ENCODE data around the gene SEC14L1. TPM values are rescaled to one million over a fixed set of nuclear protein-coding genes. Genes with fewer than 3 reads are reported as not detected.

Gene SEC14L1
- total RNA-seq, 1 donor from 2014 or later = 93.2 TPM

GRCh38 chr17:77217566-77217965 lies 76.8 kb downstream of the SEC14L1 start:
- no peak overlapping the region for H3K4me3 Mint-ChIP-seq (ENCODE audit: unreplicated experiment)
- DNase-seq (ENCODE audit: low read depth) (no peak), FAIRE-seq (no peak)
- peaks cover 23% of the 10 kb centered on the region for H3K36me3 ChIP-seq (ENCODE audit: insufficient read depth, low read length)
- no peak overlapping the region for H3K4me2 ChIP-seq (ENCODE audit: low read length)
- H3K27ac ChIP-seq (ENCODE audit: low read depth, low read length) = no peak overlapping the region
- no peaks in the 10 kb centered on the region for H3K4me1 Mint-ChIP-seq (ENCODE audit: low read depth, unreplicated experiment)
- H3K79me2 ChIP-seq (ENCODE audit: insufficient read depth, low read length) = peaks cover 7% of the 10 kb centered on the region
- H2AFZ ChIP-seq (ENCODE audit: low read depth, low read length) = no peak overlapping the region
- H3K9me3 Mint-ChIP-seq (ENCODE audit: unreplicated experiment) = no peaks in the 10 kb centered on the region
- H3K36me3 Mint-ChIP-seq (ENCODE audit: low read depth, unreplicated experiment) = peaks cover 10% of the 10 kb centered on the region
- H3K9me3 ChIP-seq (ENCODE audit: insufficient read depth, low read depth, low read length) = no peaks in the 10 kb centered on the region
- TF ChIP-seq EZH2 (IDR thresholded peaks at IDR 0.05; ENCODE audit: insufficient read depth, low read length) = no peak
- TF ChIP-seq CTCF (IDR thresholded peaks at IDR 0.05; ENCODE audit: insufficient read depth, low read depth, low read length) = no peak
- H3K27me3 ChIP-seq (ENCODE audit: insufficient read depth, low read length) = no peaks in the 10 kb centered on the region
- no peak overlapping the region for H3K4me3 ChIP-seq (ENCODE audit: insufficient read depth, low read depth, low read length)
- no peak overlapping the region for H3K27ac Mint-ChIP-seq (ENCODE audit: unreplicated experiment)
- no peak overlapping the region for H3K9ac ChIP-seq (ENCODE audit: low read length)
- H4K20me1 ChIP-seq (ENCODE audit: insufficient read depth, low read length) = peaks cover 7% of the 10 kb centered on the region
- H3K27me3 Mint-ChIP-seq (ENCODE audit: low read depth, unreplicated experiment) = no peaks in the 10 kb centered on the region
- no peaks in the 10 kb centered on the region for H3K4me1 ChIP-seq (ENCODE audit: insufficient read depth, low read length)

DNA sequence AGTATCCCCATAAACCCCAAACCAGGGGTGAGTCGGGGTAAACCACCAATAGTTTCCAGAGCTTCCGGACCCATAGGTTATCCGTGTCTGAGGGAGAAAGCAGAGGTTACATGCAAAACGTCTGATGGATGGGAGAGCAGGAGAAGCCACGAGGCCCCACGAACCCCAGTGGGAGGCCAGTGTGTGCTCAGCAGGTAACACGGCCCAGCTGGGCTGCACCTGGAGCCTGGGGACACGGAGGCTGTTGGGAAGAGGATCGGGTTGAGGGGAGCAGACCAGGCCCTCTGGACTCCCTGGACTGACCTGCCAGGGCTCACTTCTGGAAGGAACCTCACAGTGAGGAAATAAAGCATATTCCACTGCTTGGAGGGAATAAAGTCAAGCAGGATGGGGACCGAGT lies 78.1 kb downstream of the SEC14L1 start:
- peaks cover 7% of the 10 kb centered on the region for H4K20me1 ChIP-seq (ENCODE audit: insufficient read depth, low read length)
- Mint-ChIP-seq H3K27ac (ENCODE audit: unreplicated experiment) (no peak overlapping the region), H3K9me3 (ENCODE audit: unreplicated experiment) (no peaks in the 10 kb centered on the region), H3K4me1 (ENCODE audit: low read depth, unreplicated experiment) (no peaks in the 10 kb centered on the region), H3K4me3 (ENCODE audit: unreplicated experiment) (no peak overlapping the region), H3K36me3 (ENCODE audit: low read depth, unreplicated experiment) (peaks cover 9% of the 10 kb centered on the region), H3K27me3 (ENCODE audit: low read depth, unreplicated experiment) (no peaks in the 10 kb centered on the region)
- H3K27me3 ChIP-seq (ENCODE audit: insufficient read depth, low read length) = no peaks in the 10 kb centered on the region
- H3K9me3 ChIP-seq (ENCODE audit: insufficient read depth, low read depth, low read length) = no peaks in the 10 kb centered on the region
- peaks cover 7% of the 10 kb centered on the region for H3K79me2 ChIP-seq (ENCODE audit: insufficient read depth, low read length)
- H3K4me3 ChIP-seq (ENCODE audit: insufficient read depth, low read depth, low read length) = no peak overlapping the region
- DNase-seq (ENCODE audit: low read depth) (no peak), FAIRE-seq (no peak)
- no peak overlapping the region for H3K27ac ChIP-seq (ENCODE audit: low read depth, low read length)
- H2AFZ ChIP-seq (ENCODE audit: low read depth, low read length) = no peak overlapping the region
- peaks cover 22% of the 10 kb centered on the region for H3K36me3 ChIP-seq (ENCODE audit: insufficient read depth, low read length)
- H3K4me2 ChIP-seq (ENCODE audit: low read length) = no peak overlapping the region
- H3K4me1 ChIP-seq (ENCODE audit: insufficient read depth, low read length) = no peaks in the 10 kb centered on the region
- TF ChIP-seq EZH2 (IDR thresholded peaks at IDR 0.05; ENCODE audit: insufficient read depth, low read length) = no peak
- TF ChIP-seq CTCF (IDR thresholded peaks at IDR 0.05; ENCODE audit: insufficient read depth, low read depth, low read length) = no peak
- H3K9ac ChIP-seq (ENCODE audit: low read length) = no peak overlapping the region

GRCh38 chr17:77222356-77222755 lies 81.6 kb downstream of the SEC14L1 start:
- Histone ChIP-seq H3K27me3 (ENCODE audit: insufficient read depth, low read length) (no peaks in the 10 kb centered on the region), H3K79me2 (ENCODE audit: insufficient read depth, low read length) (no peaks in the 10 kb centered on the region), H3K36me3 (ENCODE audit: insufficient read depth, low read length) (peaks cover 4% of the 10 kb centered on the region), H3K9ac (ENCODE audit: low read length) (no peak overlapping the region), H3K9me3 (ENCODE audit: insufficient read depth, low read depth, low read length) (no peaks in the 10 kb centered on the region), H3K4me1 (ENCODE audit: insufficient read depth, low read length) (no peaks in the 10 kb centered on the region), H3K27ac (ENCODE audit: low read depth, low read length) (no peak overlapping the region), H3K4me3 (ENCODE audit: insufficient read depth, low read depth, low read length) (no peak overlapping the region), H3K4me2 (ENCODE audit: low read length) (no peak overlapping the region), H4K20me1 (ENCODE audit: insufficient read depth, low read length) (no peaks in the 10 kb centered on the region), H2AFZ (ENCODE audit: low read depth, low read length) (no peak overlapping the region)
- Mint-ChIP-seq H3K4me1 (ENCODE audit: low read depth, unreplicated experiment) (no peaks in the 10 kb centered on the region), H3K4me3 (ENCODE audit: unreplicated experiment) (no peak overlapping the region), H3K9me3 (ENCODE audit: unreplicated experiment) (peaks cover 2% of the 10 kb centered on the region), H3K27ac (ENCODE audit: unreplicated experiment) (no peak overlapping the region), H3K36me3 (ENCODE audit: low read depth, unreplicated experiment) (peaks cover 12% of the 10 kb centered on the region), H3K27me3 (ENCODE audit: low read depth, unreplicated experiment) (no peaks in the 10 kb centered on the region)
- no peak for FAIRE-seq
- TF ChIP-seq CTCF (IDR thresholded peaks at IDR 0.05; ENCODE audit: insufficient read depth, low read depth, low read length) (no peak), EZH2 (IDR thresholded peaks at IDR 0.05; ENCODE audit: insufficient read depth, low read length) (no peak)
- DNase-seq (ENCODE audit: low read depth) = no peak
